Measurements from ENCODE around the gene ZNF888. TPM values are rescaled to one million over a fixed set of nuclear protein-coding genes. Genes with fewer than 3 reads are reported as not detected.
A peak's percentile ranks its signal among the peaks of the same experiment; 100 is the strongest.
"Not testable (repeated sequence)": the region's sequence is repeated elsewhere in the genome, so short reads cannot be mapped to it uniquely, and the experiment has no call there.

Gene ZNF888
- total RNA-seq, 3 donors from 2014 or later, result 9.8 to 20.5 (median 16.7) TPM

GRCh38 chr19:52946322-52947310, 23.4 kb upstream of the ZNF888 start:
- TF ChIP-seq CTCF (IDR thresholded peaks at IDR 0.05), result no peak
- intact Hi-C loops (cut with DNase I, micrococcal nuclease), result no loop called here
- peaks cover 10% of the 10 kb centered on the region for H3K36me3 ChIP-seq (ENCODE audit: low read depth)
- H3K4me1 ChIP-seq (ENCODE audit: low read depth), result peaks cover under 1% of the 10 kb centered on the region
- peaks cover 67% of the 10 kb centered on the region for H3K9me3 ChIP-seq
- ATAC-seq, result no peak
- peak in 2 of 3 donors; percentile 63 to 94 for DNase-seq
- H3K4me3 ChIP-seq, result no peak overlapping the region

GRCh38 chr19:52945652-52946321, 22.6 kb upstream of the ZNF888 start:
- DNase-seq (no peak), ATAC-seq (no peak)
- intact Hi-C loops (cut with DNase I, micrococcal nuclease), result no loop called here
- H3K9me3 ChIP-seq, result peaks cover 59% of the 10 kb centered on the region
- no peak overlapping the region for H3K4me3 ChIP-seq
- no peak for TF ChIP-seq CTCF (IDR thresholded peaks at IDR 0.05)
- H3K4me1 ChIP-seq (ENCODE audit: low read depth), result peaks cover 3% of the 10 kb centered on the region
- peaks cover 1% of the 10 kb centered on the region for H3K36me3 ChIP-seq (ENCODE audit: low read depth)

- ATAC-seq; intact Hi-C loops (cut with DNase I, micrococcal nuclease); H3K36me3 ChIP-seq (ENCODE audit: low read depth); H3K4me1 ChIP-seq (ENCODE audit: low read depth); H3K4me3 ChIP-seq: not testable (repeated sequence)
- H3K9me3 ChIP-seq, result peaks cover 50% of the 10 kb centered on the region
- DNase-seq, result peak in 1 of 3 donors; percentile 71
Observed at GRCh38 chr19:52944703-52945493, 21.7 kb upstream of the ZNF888 start.

GRCh38 chr19:52943884-52944643, 20.8 kb upstream of the ZNF888 start:
- Histone ChIP-seq H3K4me3 (no peak overlapping the region), H3K9me3 (peaks cover 41% of the 10 kb centered on the region), H3K36me3 (ENCODE audit: low read depth) (no peaks in the 10 kb centered on the region), H3K4me1 (ENCODE audit: low read depth) (peaks cover 3% of the 10 kb centered on the region)
- ATAC-seq (no peak), DNase-seq (no peak)
- TF ChIP-seq CTCF (IDR thresholded peaks at IDR 0.05), result no peak
- intact Hi-C loops (cut with DNase I, micrococcal nuclease), result no loop called here

GRCh38 chr19:52943134-52943883, 20.1 kb upstream of the ZNF888 start:
- H3K9me3 ChIP-seq, result peaks cover 34% of the 10 kb centered on the region
- intact Hi-C loops (cut with DNase I, micrococcal nuclease), result no loop called here
- no peak for ATAC-seq
- no peak for DNase-seq
- no peak overlapping the region for H3K4me3 ChIP-seq
- no peak for TF ChIP-seq CTCF (IDR thresholded peaks at IDR 0.05)
- peaks cover 5% of the 10 kb centered on the region for H3K4me1 ChIP-seq (ENCODE audit: low read depth)
- H3K36me3 ChIP-seq (ENCODE audit: low read depth), result no peaks in the 10 kb centered on the region

Data from mucosa of descending colon (tissue), 3 donors.